Fibroblast of the aortic adventitia (primary cell): ENCODE data around the gene NPPA. TPM values are rescaled to one million over a fixed set of nuclear protein-coding genes. Genes with fewer than 3 reads are reported as not detected.

ENCODE experiments used
- DNase-seq: peaks from one replicate; pipeline ENCODE4 v3.0.0-alpha.2; 2010; ENCODE audit warnings: low read depth
- H3K4me3 ChIP-seq: 2 replicates; pipeline ENCODE4 v1.5.1; 2011; ENCODE audit warnings: low read depth, mild to moderate bottlenecking, control low read depth, low read length, moderate library complexity
- CTCF ChIP-seq: IDR thresholded peaks from 2 replicates; pipeline ENCODE4 v1.5.1; 2011; ENCODE audit warnings: mild to moderate bottlenecking, low read length, control low read depth, inconsistent platforms; ENCODE audit not compliant: insufficient read depth
- total RNA-seq: library from RNA; depleted of rRNA; stranded (reverse); fragments of >200 nt; gene quantifications from 2 replicates; pipeline ENCODE4 v1.2.3, GENCODE V29; 2012; ENCODE audit warnings: low replicate concordance

NPPA gene
- total RNA-seq, 1 donor = not detected

GRCh38 chr1:11886986-11887665 lies 39.5 kb upstream of the NPPA start:
- H3K4me3 ChIP-seq = no peak overlapping the region
- peak; percentile 59 for DNase-seq

GRCh38 chr1:11885916-11886315 lies 38.3 kb upstream of the NPPA start:
- no peak for DNase-seq
- H3K4me3 ChIP-seq = no peak overlapping the region
- no peak for TF ChIP-seq CTCF

More at GRCh38 chr1:11886986-11887665, 39.5 kb upstream of the NPPA start:
- no peak for TF ChIP-seq CTCF

- DNase-seq = no peak
- no peak for TF ChIP-seq CTCF
- H3K4me3 ChIP-seq = no peak overlapping the region
Observed at GRCh38 chr1:11882814-11883538, 35.4 kb upstream of the NPPA start.

- DNase-seq = no peak
- H3K4me3 ChIP-seq = no peak overlapping the region
- TF ChIP-seq CTCF = no peak
Observed at GRCh38 chr1:11881749-11882441, 34.3 kb upstream of the NPPA start.

GRCh38 chr1:11880911-11881748 lies 33.5 kb upstream of the NPPA start:
- no peak for DNase-seq
- no peak overlapping the region for H3K4me3 ChIP-seq
- no peak for TF ChIP-seq CTCF

GRCh38 chr1:11880181-11880575 lies 32.6 kb upstream of the NPPA start:
- TF ChIP-seq CTCF = no peak
- H3K4me3 ChIP-seq = no peak overlapping the region
- no peak for DNase-seq
